Measurements from ENCODE around the gene POC1A. TPM values are rescaled to one million over a fixed set of nuclear protein-coding genes. Genes with fewer than 3 reads are reported as not detected.
A peak's percentile ranks its signal among the peaks of the same experiment; 100 is the strongest.

POC1A gene
- total and polyA plus RNA-seq, 10 of the 15 experiments (the other 5 are each of a cell fraction or from before 2014, with no cell fraction given), result 8.5 to 49.8 (median 23.5) TPM

DNA sequence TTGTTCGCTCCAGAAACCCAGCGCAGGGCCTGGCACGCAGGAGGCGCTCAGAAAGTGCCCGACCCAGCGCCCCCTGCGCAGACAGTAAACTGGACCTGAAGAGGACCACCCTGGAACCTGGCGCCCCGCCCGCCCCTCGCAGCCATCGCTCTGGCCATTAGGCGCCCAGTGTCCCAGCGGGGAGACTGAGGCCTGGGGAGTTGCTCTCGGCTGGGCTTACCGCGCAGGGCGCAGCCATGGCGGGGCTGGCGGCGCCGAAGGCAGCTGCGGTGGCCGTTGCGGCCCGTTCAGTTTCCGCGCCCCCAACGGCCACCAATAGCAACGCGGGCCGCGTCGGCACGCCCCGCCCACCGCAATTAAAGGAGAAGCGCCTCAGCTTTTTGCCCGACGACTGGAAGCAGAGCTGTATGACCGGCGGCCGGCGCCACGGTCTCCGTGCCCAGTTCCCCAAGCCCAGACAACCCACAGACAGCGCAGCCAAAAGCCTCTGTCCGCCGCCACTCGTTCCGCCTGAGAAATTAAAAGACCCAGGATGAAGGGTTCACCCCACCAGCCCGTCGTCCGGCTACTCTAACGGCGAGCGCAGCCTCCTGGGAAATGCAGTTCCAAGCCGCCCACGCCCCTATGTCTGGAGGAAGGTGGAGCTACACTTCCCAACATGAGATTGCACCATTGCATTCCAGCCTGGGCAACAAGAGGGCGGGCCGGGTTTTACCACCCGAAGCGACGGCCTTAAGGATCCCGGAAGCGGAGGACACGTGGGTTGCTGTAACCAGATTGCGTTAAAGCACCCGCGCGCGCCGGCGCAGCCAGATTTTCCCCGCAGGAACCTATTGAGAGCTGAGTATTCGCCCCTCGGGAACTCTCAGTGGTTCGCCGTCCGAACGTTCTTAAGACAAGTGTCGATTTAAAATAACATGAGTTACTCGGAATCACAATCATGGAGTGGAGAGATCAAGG lies at the start of gene POC1A (continued):
- TF ChIP-seq TAF1 (IDR thresholded peaks at IDR 0.05; ENCODE audit: borderline replicate concordance, low read depth, low read length) (0 out of 2 replicates have a peak, but pooled peaks have one; percentile 39), FOXK2 (IDR thresholded peaks at IDR 0.05) (peak; percentile 78), NR2F1 (conservative IDR thresholded peaks at IDR 0.05) (no peak), ZNF24 (IDR thresholded peaks at IDR 0.05) (no peak), TCF7 (IDR thresholded peaks at IDR 0.05; ENCODE audit: borderline replicate concordance) (no peak), KLF5 (IDR thresholded peaks at IDR 0.05; ENCODE audit: partially characterized antibody) (peak; percentile 20), JUNB (IDR thresholded peaks at IDR 0.05) (no peak), RCOR1 (conservative IDR thresholded peaks at IDR 0.05; ENCODE audit: low read depth, low read length) (no peak), HDAC2 (IDR thresholded peaks at IDR 0.05) (peak; percentile 82; the same call in 1 of the 2 replicates), RFX5 (IDR thresholded peaks at IDR 0.05; ENCODE audit: low read depth, low read length) (0 out of 2 replicates have a peak, but pooled peaks have one; percentile 27), CREB1 (IDR thresholded peaks at IDR 0.05; ENCODE audit: low read depth) (peak; percentile 91), SIX5 (IDR thresholded peaks at IDR 0.05; ENCODE audit: low read depth, low read length, severe bottlenecking) (peak; percentile 72), CUX1 (IDR thresholded peaks at IDR 0.05; ENCODE audit: insufficient replicate concordance, low read depth, low read length) (no peak), MYC (IDR thresholded peaks at IDR 0.05; ENCODE audit: insufficient read depth, insufficient read length, insufficient replicate concordance, low read length, severe bottlenecking) (peak; percentile 27), SMC3 (IDR thresholded peaks at IDR 0.05; ENCODE audit: borderline replicate concordance, low read length) (no peak), FOXM1 (IDR thresholded peaks at IDR 0.05; ENCODE audit: low read depth, low read length) (no peak), WRNIP1 (IDR thresholded peaks at IDR 0.05; ENCODE audit: borderline replicate concordance, low read depth, low read length) (0 out of 2 replicates have a peak, but pooled peaks have one; percentile 29), RB1 (IDR thresholded peaks at IDR 0.05; ENCODE audit: borderline replicate concordance) (no peak)
- TF ChIP-seq, protein P1, sequence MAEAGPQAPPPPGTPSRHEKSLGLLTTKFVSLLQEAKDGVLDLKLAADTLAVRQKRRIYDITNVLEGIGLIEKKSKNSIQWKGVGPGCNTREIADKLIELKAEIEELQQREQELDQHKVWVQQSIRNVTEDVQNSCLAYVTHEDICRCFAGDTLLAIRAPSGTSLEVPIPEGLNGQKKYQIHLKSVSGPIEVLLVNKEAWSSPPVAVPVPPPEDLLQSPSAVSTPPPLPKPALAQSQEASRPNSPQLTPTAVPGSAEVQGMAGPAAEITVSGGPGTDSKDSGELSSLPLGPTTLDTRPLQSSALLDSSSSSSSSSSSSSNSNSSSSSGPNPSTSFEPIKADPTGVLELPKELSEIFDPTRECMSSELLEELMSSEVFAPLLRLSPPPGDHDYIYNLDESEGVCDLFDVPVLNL (IDR thresholded peaks at IDR 0.05; ENCODE audit: low read depth, low read length), result peak; percentile 97
- TF ChIP-seq, protein P2, sequence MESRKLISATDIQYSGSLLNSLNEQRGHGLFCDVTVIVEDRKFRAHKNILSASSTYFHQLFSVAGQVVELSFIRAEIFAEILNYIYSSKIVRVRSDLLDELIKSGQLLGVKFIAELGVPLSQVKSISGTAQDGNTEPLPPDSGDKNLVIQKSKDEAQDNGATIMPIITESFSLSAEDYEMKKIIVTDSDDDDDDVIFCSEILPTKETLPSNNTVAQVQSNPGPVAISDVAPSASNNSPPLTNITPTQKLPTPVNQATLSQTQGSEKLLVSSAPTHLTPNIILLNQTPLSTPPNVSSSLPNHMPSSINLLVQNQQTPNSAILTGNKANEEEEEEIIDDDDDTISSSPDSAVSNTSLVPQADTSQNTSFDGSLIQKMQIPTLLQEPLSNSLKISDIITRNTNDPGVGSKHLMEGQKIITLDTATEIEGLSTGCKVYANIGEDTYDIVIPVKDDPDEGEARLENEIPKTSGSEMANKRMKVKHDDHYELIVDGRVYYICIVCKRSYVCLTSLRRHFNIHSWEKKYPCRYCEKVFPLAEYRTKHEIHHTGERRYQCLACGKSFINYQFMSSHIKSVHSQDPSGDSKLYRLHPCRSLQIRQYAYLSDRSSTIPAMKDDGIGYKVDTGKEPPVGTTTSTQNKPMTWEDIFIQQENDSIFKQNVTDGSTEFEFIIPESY (IDR thresholded peaks at IDR 0.05), result no peak
- TF ChIP-seq, protein P3, sequence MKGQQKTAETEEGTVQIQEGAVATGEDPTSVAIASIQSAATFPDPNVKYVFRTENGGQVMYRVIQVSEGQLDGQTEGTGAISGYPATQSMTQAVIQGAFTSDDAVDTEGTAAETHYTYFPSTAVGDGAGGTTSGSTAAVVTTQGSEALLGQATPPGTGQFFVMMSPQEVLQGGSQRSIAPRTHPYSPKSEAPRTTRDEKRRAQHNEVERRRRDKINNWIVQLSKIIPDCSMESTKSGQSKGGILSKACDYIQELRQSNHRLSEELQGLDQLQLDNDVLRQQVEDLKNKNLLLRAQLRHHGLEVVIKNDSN (IDR thresholded peaks at IDR 0.05; ENCODE audit: borderline replicate concordance, extremely low read length, insufficient read depth, low read depth, low read length), result peak; percentile 78

All from GM12878 (cell line).